Lower lobe of right lung (tissue), 2 donors: ENCODE data around the gene BAZ1B. TPM values are rescaled to one million over a fixed set of nuclear protein-coding genes. Genes with fewer than 3 reads are reported as not detected.
A peak's percentile ranks its signal among the peaks of the same experiment; 100 is the strongest.

Experiments used
- ATAC-seq, 2 donors: fragments of 200-7000 bp; cut with Tn5 transposase; one replicate each; pipeline ENCODE4 v1.9.1; 2020 to 2022; ENCODE audit warnings: mild to moderate bottlenecking in 2 of 2, moderate library complexity in 2 of 2
- DNase-seq: peaks from one replicate; pipeline ENCODE4 v3.0.0-alpha.2; 2020
- H3K27ac ChIP-seq: fragments of 200-600 bp; one replicate; pipeline ENCODE4 v1.8.0; 2022
- H3K27me3 ChIP-seq: fragments of 200-600 bp; one replicate; pipeline ENCODE4 v1.8.0; 2022; ENCODE audit warnings: low read depth
- H3K36me3 ChIP-seq: fragments of 200-600 bp; one replicate; pipeline ENCODE4 v1.8.0; 2022; ENCODE audit warnings: mild to moderate bottlenecking
- H3K4me1 ChIP-seq: fragments of 200-600 bp; one replicate; pipeline ENCODE4 v1.8.0; 2022
- H3K4me3 ChIP-seq: fragments of 200-600 bp; one replicate; pipeline ENCODE4 v1.8.0; 2022; ENCODE audit warnings: mild to moderate bottlenecking
- H3K9me3 ChIP-seq: fragments of 200-600 bp; one replicate; pipeline ENCODE4 v1.8.0; 2022
- intact Hi-C: fragments of 100-400 bp; cut with DNase I; formaldehyde crosslinking; loops from one replicate; pipeline ENCODE4 v1.11.0; 2022
- total RNA-seq: library from RNA; stranded (reverse); fragmentation: NEBNext Ultra II Directional; extraction: Animal tissue kit (Norgen Biotek cat#: 25700); gene quantifications from one replicate; pipeline ENCODE4 v1.2.1, GENCODE V29; 2021
- TF ChIP-seq, protein P1 (sequence below): fragments of 200-600 bp; IDR thresholded peaks from one replicate; pipeline ENCODE4 v1.8.0; 2022; ENCODE audit warnings: antibody characterized with exemption, mild to moderate bottlenecking
- donor health status: DM: no; HTN: yes; CAD: no; lungs with severe emphysema.

The BAZ1B gene
- total RNA-seq, 1 donor from 2014 or later: 56.0 TPM

DNA sequence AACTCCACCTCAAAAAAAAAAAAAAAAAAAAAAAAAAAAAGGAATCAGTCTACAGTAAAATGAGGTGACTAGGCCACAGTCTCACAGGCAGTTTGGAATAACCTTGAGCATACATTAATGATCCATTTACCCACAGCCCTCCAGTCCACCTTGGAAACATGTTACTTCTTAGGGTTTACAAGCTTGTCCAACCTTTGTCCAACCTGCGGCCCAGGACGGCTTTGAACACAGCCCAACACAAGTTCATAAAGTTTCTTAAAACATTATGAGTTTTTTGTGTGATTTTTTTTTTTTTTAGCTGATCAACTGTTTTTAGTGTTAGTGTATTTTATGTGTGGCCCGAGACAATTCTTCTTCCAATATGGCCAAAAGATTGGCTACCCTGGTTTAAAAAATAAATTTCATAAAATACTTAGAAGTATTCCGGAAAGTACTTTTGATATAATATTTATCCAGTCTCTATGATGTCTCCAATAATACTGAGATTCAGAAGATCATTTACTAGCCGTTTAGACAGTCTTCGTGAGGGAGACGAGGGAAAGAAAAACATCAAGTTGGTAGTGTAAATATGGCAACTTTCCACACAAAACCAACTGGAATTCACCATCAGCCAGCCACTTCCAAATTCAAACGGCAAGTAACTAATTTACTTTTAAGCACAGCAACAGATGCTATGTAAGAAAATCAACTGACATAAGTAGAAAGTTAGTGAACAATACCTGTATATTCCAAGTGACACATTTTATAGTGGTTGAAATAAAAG is 9.9 kb downstream of the BAZ1B start:
- no peak overlapping the region for H3K4me3 ChIP-seq
- intact Hi-C loops: no loop called here
- peaks cover 87% of the 10 kb centered on the region for H3K36me3 ChIP-seq
- DNase-seq: no peak
- no peaks in the 10 kb centered on the region for H3K9me3 ChIP-seq
- no peak overlapping the region for H3K27ac ChIP-seq
- no peak for ATAC-seq
- no peaks in the 10 kb centered on the region for H3K27me3 ChIP-seq
- TF ChIP-seq, protein P1, sequence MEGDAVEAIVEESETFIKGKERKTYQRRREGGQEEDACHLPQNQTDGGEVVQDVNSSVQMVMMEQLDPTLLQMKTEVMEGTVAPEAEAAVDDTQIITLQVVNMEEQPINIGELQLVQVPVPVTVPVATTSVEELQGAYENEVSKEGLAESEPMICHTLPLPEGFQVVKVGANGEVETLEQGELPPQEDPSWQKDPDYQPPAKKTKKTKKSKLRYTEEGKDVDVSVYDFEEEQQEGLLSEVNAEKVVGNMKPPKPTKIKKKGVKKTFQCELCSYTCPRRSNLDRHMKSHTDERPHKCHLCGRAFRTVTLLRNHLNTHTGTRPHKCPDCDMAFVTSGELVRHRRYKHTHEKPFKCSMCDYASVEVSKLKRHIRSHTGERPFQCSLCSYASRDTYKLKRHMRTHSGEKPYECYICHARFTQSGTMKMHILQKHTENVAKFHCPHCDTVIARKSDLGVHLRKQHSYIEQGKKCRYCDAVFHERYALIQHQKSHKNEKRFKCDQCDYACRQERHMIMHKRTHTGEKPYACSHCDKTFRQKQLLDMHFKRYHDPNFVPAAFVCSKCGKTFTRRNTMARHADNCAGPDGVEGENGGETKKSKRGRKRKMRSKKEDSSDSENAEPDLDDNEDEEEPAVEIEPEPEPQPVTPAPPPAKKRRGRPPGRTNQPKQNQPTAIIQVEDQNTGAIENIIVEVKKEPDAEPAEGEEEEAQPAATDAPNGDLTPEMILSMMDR: no peak
- peaks cover 20% of the 10 kb centered on the region for H3K4me1 ChIP-seq

GRCh38 chr7:73509463-73509862 is 12.6 kb downstream of the BAZ1B start:
- peak; percentile 75 for DNase-seq

GRCh38 chr7:73507556-73507955 is 14.5 kb downstream of the BAZ1B start:
- Histone ChIP-seq H3K9me3 (no peaks in the 10 kb centered on the region), H3K27me3 (no peaks in the 10 kb centered on the region), H3K4me3 (no peak overlapping the region), H3K27ac (no peak overlapping the region), H3K36me3 (peaks cover 87% of the 10 kb centered on the region), H3K4me1 (no peaks in the 10 kb centered on the region)
- intact Hi-C loops: no loop called here
- no peak for DNase-seq
- TF ChIP-seq, protein P1: no peak
- no peak for ATAC-seq

More at GRCh38 chr7:73509463-73509862, 12.6 kb downstream of the BAZ1B start:
- no peak overlapping the region for H3K4me3 ChIP-seq
- H3K4me1 ChIP-seq: peaks cover 10% of the 10 kb centered on the region
- H3K36me3 ChIP-seq: peaks cover 86% of the 10 kb centered on the region
- no peaks in the 10 kb centered on the region for H3K27me3 ChIP-seq
- TF ChIP-seq, protein P1: no peak
- intact Hi-C loops: no loop called here
- no peaks in the 10 kb centered on the region for H3K9me3 ChIP-seq
- peak; percentile 90 to 92 for ATAC-seq
- peak overlapping the region; percentile 38 for H3K27ac ChIP-seq

DNA sequence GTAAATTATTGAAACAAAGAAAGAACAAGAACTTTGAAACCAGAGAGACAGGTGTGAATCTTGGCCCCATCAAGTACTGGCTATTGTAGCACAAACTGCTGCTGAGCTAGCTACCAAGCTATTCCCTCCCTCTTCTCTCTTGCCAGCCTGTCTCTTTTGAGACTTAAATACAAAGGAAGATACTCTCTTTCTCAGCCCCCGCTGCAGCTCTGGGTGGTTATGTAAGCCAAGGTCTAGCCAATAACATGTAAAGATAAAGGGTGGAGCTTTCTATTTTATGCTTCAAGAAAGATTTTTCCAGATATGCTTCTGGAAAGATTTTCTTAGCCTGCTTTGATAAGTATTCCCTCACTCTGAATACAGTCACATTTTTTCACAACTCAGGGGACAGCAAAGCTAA is 17.2 kb downstream of the BAZ1B start:
- H3K27me3 ChIP-seq: no peaks in the 10 kb centered on the region
- ATAC-seq (no peak), DNase-seq (no peak)
- no peaks in the 10 kb centered on the region for H3K4me1 ChIP-seq
- TF ChIP-seq, protein P1: no peak
- H3K4me3 ChIP-seq: no peak overlapping the region
- H3K36me3 ChIP-seq: peaks cover 99% of the 10 kb centered on the region
- H3K27ac ChIP-seq: no peak overlapping the region
- H3K9me3 ChIP-seq: no peaks in the 10 kb centered on the region
- intact Hi-C loops: no loop called here

DNA sequence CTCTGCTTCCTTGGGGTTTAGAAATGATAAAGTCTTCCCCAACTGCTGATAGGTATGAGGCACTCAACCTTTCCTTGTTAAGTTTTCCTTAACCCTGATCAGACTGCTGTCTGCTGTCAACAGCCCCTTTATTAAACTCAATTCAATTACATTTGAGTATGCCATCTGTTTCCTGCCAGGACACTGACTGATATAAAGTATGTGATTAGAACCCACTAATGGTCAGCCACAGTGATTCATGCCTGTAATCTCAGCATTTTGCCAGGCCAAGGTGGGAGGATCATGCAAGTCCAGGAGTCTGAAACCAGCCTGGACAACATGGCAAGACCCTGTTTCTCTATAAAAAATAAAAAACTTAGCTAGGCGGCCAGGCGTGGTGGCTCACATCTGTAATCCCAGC is 18.1 kb downstream of the BAZ1B start:
- ATAC-seq (no peak), DNase-seq (no peak)
- Histone ChIP-seq H3K27ac (no peak overlapping the region), H3K4me1 (no peaks in the 10 kb centered on the region), H3K9me3 (no peaks in the 10 kb centered on the region), H3K4me3 (no peak overlapping the region), H3K36me3 (peaks cover 99% of the 10 kb centered on the region), H3K27me3 (no peaks in the 10 kb centered on the region)
- TF ChIP-seq, protein P1: no peak
- intact Hi-C loops: no loop called here
